Stimulated activated CD4-positive, alpha-beta T cell treated with anti-CD3 and anti-CD28 coated beads, Interleukin-4, amount 100 ng/mL, for 48 hours (primary cell): ENCODE data around the gene RHOF.

Experiments used
- DNase-seq, 2 donors: peaks; one replicate each; pipeline ENCODE4 v3.0.0-alpha.2; 2020; ENCODE audit warnings: low read depth in 2 of 2

The RHOF gene

DNA sequence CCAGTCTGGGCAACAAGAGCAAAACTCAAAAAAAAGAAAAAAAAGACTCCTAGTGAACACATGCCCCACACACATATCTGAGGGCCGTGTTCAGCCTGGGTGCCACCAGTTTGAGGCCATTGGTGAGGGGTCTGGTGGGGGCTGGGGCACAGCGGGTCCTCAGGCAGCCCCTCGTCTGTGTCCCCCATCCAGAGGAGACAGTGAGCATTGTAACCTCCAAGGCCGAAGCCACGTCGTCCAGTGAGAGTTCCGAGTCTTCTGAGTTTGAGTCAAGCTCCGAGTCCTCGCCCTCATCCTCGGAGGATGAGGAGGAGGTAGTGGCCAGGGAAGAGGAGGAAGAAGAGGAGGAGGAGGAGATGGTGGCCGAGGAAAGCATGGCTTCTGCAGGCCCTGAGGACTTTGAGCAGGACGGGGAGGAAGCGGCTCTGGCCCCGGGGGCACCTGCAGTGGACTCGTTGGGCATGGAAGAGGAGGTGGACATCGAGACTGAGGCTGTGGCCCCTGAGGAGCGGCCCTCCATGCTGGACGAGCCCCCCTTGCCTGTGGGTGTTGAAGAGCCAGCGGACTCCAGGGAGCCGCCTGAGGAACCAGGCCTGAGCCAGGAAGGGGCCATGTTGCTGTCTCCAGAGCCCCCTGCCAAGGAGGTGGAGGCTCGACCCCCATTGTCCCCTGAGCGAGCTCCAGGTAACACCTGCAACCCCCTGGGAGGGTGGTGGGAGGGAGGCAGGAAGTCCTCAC is 25.9 kb upstream of the RHOF start:
- DNase-seq: no peak

DNA sequence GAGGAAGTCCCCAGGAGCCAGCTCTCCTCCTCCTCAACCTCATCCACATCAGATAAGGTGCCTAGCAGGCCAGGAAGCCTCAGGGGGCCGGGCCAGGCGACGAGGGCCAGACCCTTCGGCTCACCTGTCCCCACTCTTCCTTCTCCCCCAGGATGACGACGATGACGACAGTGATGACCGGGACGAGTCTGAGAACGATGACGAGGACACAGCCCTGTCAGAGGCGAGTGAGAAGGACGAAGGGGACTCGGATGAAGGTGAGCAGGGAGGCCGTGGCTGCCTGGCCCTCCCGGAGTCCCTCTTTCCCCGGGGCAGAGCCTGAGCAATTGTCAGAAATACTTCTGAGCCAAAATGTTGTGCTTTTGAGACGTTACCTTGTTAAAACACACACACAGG is 24.2 kb upstream of the RHOF start:
- DNase-seq: no peak

DNA sequence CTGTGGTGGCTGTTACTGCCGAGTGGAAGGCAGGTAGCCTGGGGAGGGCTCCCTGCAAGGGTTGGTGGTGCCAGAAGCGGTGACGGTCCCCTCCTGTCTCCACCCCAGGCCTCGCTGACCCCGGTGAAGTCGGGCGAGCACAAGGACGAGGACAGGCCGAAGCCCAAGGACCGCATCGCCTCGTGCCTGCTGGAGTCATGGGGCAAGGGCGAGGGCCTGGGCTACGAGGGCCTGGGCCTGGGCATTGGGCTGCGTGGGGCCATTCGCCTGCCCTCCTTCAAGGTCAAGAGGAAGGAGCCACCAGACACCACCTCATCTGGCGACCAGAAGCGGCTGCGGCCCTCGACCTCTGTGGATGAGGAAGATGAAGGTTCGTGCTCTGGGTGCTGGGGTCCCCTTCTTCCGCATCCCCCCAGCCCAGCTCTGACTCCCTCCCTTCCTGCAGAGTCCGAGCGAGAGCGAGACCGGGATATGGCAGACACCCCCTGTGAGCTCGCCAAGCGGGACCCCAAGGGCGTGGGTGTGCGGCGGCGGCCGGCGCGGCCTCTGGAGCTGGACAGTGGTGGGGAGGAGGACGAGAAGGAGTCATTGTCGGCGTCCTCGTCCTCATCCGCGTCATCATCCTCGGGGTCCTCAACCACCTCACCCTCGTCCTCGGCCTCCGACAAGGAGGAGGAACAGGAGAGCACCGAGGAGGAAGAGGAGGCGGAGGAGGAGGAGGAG is 23.6 kb upstream of the RHOF start:
- DNase-seq: no peak

DNA sequence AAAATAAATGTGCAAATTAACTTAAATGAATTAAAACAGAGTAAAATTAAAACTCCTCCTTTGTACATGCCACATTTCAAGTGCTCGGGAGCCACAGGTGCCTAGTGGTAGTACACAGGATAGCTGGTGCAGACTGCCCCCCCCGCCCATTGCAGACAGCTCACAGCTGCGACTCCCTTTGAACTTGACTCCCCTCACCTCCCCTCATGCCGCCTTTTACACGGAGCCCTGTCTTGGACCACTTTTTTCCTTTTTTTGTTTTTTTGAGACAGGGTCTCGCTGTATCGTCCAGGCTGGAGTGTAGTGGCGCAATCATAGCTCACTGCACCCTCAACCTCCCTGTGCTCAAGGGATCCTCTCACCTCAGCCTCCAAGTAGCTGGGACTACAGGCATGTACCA is 21.8 kb upstream of the RHOF start:
- no peak for DNase-seq

DNA sequence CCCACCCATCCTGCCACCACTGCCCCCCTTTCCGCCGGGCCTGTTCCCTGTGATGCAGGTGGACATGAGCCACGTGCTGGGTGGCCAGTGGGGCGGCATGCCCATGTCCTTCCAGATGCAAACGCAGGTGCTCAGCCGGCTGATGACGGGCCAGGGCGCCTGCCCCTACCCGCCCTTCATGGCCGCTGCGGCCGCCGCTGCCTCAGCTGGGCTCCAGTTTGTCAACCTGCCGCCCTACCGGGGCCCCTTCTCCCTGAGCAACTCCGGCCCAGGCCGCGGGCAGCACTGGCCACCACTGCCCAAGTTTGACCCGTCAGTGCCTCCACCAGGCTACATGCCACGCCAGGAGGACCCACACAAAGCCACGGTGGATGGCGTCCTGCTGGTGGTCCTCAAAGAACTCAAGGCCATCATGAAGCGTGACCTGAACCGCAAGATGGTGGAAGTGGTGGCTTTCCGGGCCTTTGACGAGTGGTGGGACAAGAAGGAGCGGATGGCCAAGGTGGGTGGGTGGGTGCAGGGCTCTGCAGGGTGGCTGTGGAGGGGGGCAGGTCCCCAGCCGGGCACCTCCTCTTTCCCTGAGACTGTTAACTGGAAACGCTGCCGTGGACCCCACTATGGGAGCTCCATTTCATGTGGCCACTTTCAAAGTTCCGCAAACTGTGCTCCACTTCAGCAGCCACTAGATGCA is 21.1 kb upstream of the RHOF start:
- no peak for DNase-seq

DNA sequence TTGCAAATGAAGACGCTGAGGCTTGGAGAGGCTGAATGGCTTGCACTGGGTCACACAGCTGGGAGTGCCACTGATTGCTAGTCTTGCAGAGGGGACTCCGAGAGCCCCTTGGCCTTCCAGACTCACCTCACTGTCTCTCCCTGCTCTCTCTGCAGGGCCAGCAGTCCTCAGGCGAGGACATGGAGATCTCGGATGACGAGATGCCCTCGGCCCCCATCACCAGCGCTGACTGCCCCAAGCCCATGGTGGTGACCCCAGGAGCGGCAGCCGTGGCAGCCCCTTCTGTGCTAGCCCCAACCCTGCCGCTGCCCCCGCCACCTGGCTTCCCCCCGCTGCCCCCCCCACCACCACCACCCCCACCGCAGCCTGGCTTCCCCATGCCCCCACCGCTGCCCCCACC is 20.5 kb upstream of the RHOF start:
- DNase-seq: no peak

DNA sequence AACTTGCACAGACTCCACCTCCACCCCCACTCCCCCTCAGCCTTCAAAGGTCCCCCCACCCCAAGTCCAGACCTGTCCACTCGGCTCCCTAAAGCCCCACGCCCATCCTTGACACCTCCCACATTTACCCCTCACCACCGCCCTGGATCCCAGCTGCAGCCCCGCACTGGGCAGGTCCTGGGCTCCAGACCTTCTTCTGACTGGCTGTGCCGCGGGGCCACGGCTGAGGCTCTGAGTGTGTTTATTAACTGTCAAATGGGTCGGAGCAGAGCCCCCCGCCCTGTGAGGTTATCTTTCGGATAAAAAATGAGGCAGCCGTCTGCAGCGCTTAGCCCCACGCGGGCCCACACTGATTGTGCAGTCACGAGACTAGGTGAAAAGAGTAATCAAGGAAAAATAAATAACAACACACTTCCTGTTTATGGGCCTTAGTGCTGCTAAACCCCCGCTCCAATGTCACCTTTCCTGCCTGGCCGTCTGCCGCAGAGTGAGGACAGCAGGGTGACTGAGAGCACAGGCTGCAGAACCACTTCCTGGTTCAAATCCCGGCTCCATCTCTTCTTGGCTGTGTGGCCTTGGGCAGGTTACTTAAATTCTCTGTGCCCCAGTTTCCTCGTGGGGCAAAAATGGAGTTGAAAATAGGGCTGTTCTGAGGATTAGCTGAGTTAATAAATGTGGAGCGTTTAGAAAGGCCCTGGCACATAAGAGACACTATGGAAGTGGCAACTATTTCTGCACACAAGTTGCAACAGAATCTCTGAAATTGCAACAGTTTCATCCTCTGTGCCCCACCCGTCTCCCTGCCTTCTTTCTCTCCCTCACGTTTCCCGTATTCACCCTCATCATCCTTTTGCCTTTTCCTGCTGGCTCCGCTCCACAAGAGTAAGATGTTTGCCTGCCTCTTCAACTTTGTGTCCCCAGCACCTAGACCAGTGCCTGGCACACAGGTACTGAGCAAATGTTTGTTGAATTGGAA is 19.7 kb upstream of the RHOF start:
- DNase-seq: no peak

DNA sequence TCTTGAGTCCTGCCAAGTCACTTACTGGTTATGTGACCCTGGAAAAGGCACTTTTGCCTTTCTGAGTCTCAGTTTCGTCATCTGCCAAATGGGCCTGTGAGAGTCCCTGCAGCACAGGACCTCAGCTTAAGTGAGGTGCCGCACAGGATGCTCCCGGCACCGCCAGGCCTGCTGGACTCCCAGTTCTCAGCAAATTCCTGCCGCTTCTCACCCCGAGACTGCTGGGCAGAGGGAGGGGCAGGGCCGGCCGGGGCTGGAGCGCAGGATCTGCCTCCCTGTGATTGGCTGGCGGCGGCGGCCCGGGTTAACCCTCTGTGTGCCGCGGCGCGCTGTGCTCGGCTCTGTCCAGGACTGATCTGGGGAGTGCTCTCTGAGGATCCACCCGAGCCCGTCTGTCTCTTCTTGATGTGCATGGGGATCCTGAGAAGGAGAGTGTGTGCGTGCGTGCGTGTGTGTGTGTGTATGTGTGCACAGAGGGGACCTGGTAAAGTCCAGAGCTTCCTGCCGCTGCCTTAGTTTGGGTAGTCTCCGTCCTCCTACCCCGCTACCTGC is 18.9 kb upstream of the RHOF start:
- peak in 1 of 2 donors; percentile 46 for DNase-seq

DNA sequence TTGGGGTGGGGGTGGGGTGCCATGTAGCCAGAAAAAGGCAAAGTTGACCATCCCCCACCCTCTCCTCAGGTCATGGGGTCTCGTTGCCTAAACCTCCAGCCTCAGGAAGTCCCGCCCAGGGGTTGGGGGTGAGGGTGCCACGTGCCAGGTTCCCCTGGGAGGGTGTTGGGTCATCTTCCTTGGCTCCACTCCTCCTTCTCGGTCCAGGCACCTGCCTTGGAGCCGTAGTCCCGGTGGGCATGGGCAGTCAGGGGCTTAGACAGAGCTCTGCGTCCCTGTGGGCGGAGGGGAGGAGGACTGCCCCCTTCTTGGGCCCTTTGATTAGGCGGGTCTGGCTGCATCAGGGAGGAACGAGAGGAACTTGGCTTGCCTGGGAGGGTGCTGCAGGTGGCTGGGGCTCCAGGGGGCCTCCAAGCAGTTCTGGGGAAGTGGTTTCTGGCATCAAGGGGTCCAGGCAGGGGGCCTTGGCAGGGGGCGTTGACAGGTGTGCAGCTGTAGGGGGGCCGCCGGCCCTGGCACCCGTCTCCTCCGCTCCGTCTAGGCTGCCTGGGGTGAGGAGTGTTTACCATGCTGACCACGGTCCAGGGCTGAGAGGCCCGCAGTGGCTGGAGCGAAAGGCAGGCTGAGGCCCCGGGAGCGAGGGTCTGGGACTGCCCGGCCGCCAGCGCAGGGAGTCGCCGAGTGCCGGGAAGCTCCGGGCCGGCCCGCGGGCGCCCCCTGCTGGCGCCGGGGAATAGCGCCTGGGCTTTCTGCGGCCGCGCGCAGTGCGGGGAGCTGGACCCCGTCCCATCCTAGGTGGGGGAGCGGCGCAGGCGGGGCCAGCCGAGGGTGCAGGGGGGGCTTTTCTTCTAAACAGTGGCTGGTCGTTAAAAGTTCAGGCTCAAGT is 18.2 kb upstream of the RHOF start:
- DNase-seq: peak in 1 of 2 donors; percentile 65

DNA sequence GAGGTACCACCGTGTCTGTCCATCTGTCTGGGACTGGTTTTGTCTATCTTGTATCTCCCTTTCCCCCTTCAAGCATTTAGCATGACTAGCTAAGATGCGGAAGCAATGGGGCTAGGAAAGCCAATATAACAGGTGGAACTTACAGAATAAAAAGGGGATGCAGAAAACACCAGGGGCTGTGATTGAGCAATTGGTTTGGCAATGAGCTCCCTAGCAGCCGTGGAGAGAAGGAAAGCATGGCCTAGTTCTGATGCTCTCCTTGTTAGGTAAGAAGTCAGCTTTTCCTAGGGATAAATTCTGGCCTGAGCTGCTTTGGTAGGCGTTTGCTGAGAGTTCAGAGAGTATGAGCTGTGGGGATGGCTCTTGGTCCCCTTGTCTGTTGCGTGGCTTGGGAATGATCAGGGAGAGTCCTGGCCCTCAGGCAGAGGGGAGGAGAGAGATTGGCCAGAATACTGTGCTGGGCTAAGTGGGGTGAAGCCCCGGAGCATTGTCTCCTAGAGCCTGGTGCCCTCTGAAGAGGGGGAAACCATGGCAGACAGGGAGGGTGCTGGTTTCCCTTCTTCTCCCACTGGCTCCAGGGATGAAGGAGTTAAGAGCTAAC is 17.4 kb upstream of the RHOF start:
- DNase-seq: no peak

DNA sequence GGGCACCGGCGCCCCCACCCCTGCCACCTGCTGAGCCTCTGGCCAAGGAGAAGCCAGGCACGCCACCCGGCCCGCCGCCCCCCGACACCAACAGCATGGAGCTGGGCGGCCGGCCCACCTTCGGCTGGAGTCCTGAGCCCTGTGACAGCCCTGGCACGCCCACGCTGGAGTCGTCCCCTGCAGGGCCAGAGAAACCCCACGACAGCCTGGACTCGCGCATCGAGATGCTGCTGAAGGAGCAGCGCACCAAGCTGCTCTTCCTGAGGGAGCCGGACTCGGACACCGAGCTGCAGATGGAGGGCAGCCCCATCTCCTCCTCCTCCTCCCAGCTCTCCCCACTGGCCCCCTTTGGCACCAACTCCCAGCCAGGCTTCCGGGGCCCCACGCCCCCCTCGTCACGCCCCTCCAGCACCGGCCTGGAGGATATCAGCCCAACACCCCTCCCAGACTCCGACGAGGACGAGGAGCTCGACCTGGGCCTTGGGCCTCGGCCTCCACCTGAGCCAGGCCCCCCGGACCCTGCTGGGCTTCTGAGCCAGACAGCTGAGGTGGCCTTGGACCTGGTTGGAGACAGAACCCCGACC is 16.8 kb upstream of the RHOF start:
- DNase-seq: no peak

DNA sequence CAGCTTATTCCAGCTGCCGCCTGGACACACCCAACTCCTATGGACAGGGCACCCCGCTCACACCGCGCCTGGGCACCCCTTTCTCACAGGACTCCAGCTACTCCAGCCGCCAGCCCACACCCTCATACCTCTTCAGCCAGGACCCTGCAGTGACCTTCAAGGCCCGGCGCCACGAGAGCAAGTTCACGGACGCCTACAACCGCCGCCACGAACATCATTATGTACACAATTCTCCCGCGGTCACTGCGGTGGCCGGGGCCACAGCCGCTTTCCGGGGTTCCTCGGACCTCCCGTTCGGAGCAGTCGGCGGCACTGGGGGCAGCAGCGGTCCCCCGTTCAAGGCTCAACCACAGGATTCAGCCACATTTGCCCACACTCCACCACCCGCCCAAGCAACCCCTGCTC is 16.2 kb upstream of the RHOF start:
- DNase-seq: no peak

DNA sequence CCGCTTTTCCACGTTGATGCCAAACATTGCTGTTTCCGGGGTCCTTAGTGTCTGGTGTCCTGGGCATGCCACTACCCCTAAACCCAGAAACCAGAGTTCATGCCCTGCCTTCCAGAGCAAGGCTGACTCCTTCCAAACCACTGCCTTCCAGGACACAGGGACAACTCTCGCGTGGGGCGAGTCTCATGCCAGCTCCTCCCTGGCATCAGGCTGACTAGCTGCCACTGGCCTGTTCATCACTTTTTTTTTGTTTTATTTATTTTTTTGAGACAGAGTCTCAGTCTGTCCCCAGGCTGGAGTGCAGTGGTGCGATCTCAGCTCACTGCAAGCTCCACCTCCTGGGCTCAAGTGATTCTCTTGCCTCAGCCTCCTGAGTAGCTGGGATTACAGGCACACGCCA is 15.1 kb upstream of the RHOF start:
- DNase-seq: no peak

DNA sequence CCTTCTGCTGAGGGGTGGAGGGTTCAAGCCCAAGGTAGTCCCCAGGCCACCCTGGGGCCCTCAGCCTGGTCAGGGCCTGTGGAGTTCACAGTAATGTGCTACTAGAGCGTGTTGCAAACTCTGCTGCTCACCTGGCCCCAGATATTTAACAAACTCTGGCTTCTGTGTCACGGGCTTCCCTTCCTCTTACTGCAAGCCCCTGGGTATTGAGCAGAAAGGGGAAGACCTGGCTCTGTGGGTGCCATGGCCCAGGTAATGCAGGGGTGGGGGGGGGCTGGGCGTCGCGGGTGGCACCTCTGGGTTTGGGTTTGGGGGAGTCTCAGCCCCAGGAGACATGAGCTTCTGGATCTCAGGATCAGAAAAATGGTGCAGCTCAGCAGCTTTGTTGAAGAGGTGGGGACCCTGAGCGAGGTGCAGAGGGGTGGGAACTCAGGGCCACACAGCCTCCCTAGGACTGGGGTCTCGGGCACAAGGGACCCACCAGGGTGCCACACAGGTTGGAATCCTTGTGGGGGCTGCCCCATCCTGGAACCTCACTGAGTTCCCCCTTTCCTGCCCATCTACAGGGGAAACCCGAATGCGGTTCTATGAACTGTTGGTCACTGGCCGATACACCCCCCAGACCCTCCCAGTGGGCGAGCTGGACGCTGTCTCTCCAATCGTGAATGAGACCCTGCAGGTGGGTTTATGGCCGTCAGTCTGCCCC is 14.3 kb upstream of the RHOF start:
- no peak for DNase-seq

DNA sequence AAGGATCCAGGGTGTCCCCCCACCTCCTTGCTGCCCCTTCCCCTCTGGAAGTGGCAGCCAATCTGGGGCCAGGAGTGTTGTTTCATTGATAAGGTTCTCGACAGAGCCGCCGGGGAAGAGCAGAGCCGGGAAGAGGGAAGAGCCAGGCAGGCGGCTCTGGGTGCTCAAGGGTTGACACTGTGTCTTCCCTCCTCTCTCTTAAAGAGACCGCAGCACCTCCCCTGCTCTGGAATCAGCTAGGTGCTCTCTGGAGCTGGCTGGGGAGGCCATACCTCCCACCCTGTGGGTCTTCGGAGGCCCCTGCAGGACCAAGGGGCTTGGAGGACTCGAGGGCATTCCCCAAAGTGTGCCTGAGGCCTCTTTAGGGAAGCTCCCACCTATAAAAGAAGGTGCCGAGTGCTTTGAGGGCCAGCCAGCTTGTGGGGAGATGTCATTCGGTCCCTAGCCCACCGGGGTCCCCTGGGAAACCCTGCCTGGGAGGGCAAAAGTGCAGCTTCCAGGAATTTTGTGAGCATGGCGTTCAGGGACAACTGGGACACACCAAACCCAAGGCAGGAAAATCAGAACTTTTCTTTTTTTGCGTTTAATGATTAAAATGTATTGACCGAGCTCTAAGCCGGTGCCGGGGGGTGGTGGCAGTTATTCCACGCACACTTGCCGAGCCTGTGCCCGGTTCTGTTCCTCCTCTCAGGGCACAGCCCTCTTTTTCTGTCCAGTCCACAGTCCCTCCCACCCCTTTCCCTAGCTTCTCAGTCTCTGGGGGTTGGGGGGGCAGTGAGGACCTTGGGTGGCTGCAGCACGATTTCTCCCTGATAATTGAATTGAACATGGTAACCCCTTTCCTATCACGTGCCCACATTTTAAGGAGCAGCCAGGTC is 13.3 kb upstream of the RHOF start:
- DNase-seq: no peak

DNA sequence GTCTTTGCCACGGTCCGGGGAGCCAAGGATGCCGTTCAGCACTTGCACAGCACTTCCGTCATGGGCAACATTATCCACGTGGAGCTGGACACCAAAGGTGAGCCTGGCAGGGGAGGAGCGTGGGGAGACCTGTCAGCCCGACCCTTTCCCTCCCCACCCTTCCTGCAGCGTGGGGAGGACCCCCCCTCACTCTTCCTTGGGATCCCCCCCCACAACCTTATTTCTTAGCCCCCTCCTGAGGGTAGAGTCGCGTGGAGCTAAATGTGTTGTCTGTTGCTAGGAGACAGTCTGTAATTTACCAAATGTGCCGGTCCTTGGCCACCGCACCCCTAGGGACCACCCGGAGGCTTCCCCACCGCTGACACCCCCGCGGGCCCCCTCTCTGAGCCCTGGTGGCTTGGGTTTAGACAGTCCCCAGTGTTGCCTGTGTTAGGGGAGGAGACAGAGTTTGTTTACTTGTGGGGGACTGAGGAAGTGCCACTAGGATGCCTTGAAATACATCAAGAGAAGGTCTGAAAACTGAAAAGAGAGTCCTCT is 12.6 kb upstream of the RHOF start:
- DNase-seq: no peak

DNA sequence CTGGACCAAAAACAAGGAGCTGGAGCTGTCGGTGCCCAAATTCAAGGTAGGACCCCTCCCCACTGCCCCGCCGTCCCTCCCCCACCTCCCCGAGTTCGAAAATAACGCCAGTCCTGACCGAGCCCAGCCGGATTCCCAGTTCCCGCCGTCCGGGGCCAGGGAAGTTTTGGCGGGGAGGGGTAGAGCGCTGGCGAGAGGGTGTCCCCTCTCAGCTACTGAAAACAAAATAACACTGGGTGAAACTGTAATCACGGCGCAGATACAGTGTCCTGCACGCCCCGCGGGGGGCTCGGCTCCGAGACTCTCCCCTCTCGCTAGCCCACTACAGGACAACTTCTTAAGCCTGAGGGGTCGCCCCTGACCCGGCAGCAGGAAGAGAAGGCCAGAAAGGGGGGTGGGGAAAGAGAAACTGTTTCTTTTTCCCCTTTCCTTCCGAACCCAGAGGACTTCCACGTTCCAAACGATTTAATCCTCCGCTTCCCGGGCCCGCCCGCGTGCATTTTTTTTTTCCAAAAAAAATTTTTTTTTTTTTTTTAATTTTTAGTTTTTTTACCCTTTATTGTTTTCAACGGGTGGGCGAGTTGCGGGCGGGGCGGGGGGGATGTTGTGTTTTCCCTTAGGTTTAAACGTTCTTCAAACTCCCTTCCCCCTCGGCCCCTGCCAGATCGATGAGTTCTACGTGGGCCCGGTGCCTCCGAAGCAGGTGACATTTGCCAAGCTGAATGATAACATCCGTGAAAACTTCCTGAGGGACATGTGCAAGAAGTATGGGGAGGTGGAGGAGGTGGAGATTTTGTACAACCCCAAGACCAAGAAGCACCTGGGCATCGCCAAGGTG is 11.9 kb upstream of the RHOF start:
- no peak for DNase-seq
